Endothelial cell of umbilical vein (primary cell): ENCODE results near the gene SLC25A1. TPM values are rescaled to one million over a fixed set of nuclear protein-coding genes. Genes with fewer than 3 reads are reported as not detected.

Experiments used
- BruUV-seq: library from RNA; stranded (reverse); fragments of 400-500 nt; replicated peaks from 2 replicates; lab custom pipeline; 2021; lab: Mats Ljungman, UMichigan
- CTCF ChIA-PET: fragments of 300-600, 350-600 bp; sonication (Branson Sonifier 250); formaldehyde crosslinking; loops from one replicate; lab custom pipeline; 2021; ENCODE audit warnings: antibody characterized with exemption, inconsistent platforms; lab: Charles Lee
- POLR2A ChIA-PET: fragments of 300-600, 350-600 bp; sonication (Branson Sonifier 250); formaldehyde crosslinking; loops from one replicate; lab custom pipeline; 2021; ENCODE audit warnings: antibody characterized with exemption, inconsistent platforms; lab: Charles Lee
- DNase-seq: peaks from one replicate; pipeline ENCODE4 v3.0.0-alpha.2; 2011; ENCODE audit warnings: low read depth, low spot score
- FAIRE-seq: peaks from 2 replicates; lab custom pipeline; 2011; peaks lifted over from hg19 to GRCh38; lab: Jason Lieb, UNC
- H2AFZ ChIP-seq: 2 replicates; pipeline ENCODE4 v1.6.0; 2012; ENCODE audit warnings: low read depth, low read length, control low read depth, inconsistent platforms
- H3K27ac ChIP-seq: 2 replicates; pipeline ENCODE4 v1.5.1; 2011; ENCODE audit warnings: low read depth, mild to moderate bottlenecking, control low read depth, low read length, moderate library complexity; ENCODE audit not compliant: insufficient read depth
- H3K27me3 ChIP-seq, 2 experiments: 2 replicates each; pipeline versions ENCODE4 v1.6.0 to v1.6.1; 2011; ENCODE audit warnings: low read length in 2 of 2, mixed read lengths in 1 of 2; ENCODE audit not compliant: control insufficient read depth in 2 of 2, insufficient read depth in 2 of 2
- H3K36me3 ChIP-seq, 2 experiments: 2 replicates in 1 of 2; 3 replicates in 1 of 2; pipeline ENCODE4 v1.5.1; 2011; ENCODE audit warnings: low read length in 2 of 2, mild to moderate bottlenecking in 1 of 2, moderate library complexity in 1 of 2; ENCODE audit not compliant: control insufficient read depth in 2 of 2, insufficient read depth in 2 of 2; ENCODE audit errors: extremely low read depth in 1 of 2
- H3K4me1 ChIP-seq: 3 replicates; pipeline ENCODE4 v1.5.1; 2011; ENCODE audit warnings: mild to moderate bottlenecking, low read length; ENCODE audit not compliant: control insufficient read depth, insufficient read depth; ENCODE audit errors: extremely low read depth
- H3K4me2 ChIP-seq: 2 replicates; pipeline ENCODE4 v1.6.1; 2011; ENCODE audit warnings: low read length, control low read depth, mixed read lengths; ENCODE audit not compliant: insufficient read depth
- H3K4me3 ChIP-seq, 3 experiments: fragments of 200-600 bp in 1 of 3; sonication (generic), shearing (Covaris generic) in 1 of 3; replicated peaks in 1 of 3; 2 replicates each; pipeline ENCODE4 v1.5.1; 2011 to 2016; ENCODE audit warnings: control low read depth in 3 of 3, low read length in 3 of 3, mild to moderate bottlenecking in 2 of 3, inconsistent platforms in 1 of 3, low read depth in 1 of 3, moderate library complexity in 1 of 3; ENCODE audit not compliant: insufficient read depth in 1 of 3
- H3K79me2 ChIP-seq: 2 replicates; pipeline ENCODE4 v1.6.0; 2012; ENCODE audit warnings: low read length, inconsistent platforms; ENCODE audit not compliant: control insufficient read depth, insufficient read depth
- H3K9ac ChIP-seq: replicated peaks from 2 replicates; pipeline ENCODE3; 2011; ENCODE audit warnings: low read length, control low read depth; ENCODE audit not compliant: insufficient read depth; ENCODE audit errors: extremely low read depth
- H3K9me1 ChIP-seq: replicated peaks from 3 replicates; pipeline ENCODE4 v1.6.0; 2011; ENCODE audit warnings: mild to moderate bottlenecking, low read length; ENCODE audit not compliant: control insufficient read depth, insufficient read depth; ENCODE audit errors: extremely low read depth
- H3K9me3 ChIP-seq: replicated peaks from 2 replicates; pipeline ENCODE4 v1.5.1; 2012; ENCODE audit warnings: low read length, inconsistent platforms; ENCODE audit not compliant: control insufficient read depth, insufficient read depth
- H4K20me1 ChIP-seq: replicated peaks from 2 replicates; pipeline ENCODE3; 2011; ENCODE audit warnings: mild to moderate bottlenecking, low read length; ENCODE audit not compliant: control insufficient read depth, insufficient read depth; ENCODE audit errors: extremely low read depth
- EZH2 ChIP-seq: IDR thresholded peaks from 2 replicates; pipeline ENCODE4 v1.6.1; 2012; ENCODE audit warnings: borderline replicate concordance, low read depth, mild to moderate bottlenecking, moderate library complexity, low read length, inconsistent platforms; ENCODE audit not compliant: severe bottlenecking
- FOS ChIP-seq: IDR thresholded peaks from 2 replicates; pipeline ENCODE4 v1.6.1; 2011; ENCODE audit warnings: mild to moderate bottlenecking, low read length, moderate library complexity, borderline replicate concordance; ENCODE audit not compliant: insufficient read depth
- MAX ChIP-seq: IDR thresholded peaks from 2 replicates; pipeline ENCODE4 v1.6.1; 2011; ENCODE audit not compliant: insufficient read depth, insufficient read length
- MYC ChIP-seq: IDR thresholded peaks from one replicate; pipeline ENCODE4 v1.6.1; 2011; ENCODE audit warnings: mild to moderate bottlenecking, low read depth, low read length
- POLR2A ChIP-seq: IDR thresholded peaks from 2 replicates; pipeline ENCODE4 v1.6.1; 2012; ENCODE audit warnings: low read depth, mild to moderate bottlenecking, control low read depth, low read length
- POLR2AphosphoS5 ChIP-seq: IDR thresholded peaks from 2 replicates; pipeline ENCODE4 v1.6.1; 2012; ENCODE audit warnings: low read depth, mild to moderate bottlenecking, control low read depth, low read length, moderate library complexity; ENCODE audit not compliant: insufficient read depth
- dilution Hi-C: fragments of 300-500 bp; cut with MboI; formaldehyde crosslinking; loops from one replicate; pipeline ENCODE4 v1.15.0; 2019; ENCODE audit warnings: low sequenced_read_pairs; ENCODE audit not compliant: extremely low pct_ligation_motif_present
- intact Hi-C: fragments of 100-400 bp; cut with micrococcal nuclease; formaldehyde crosslinking; loops from one replicate; pipeline ENCODE4 v1.10.0; 2022
- polyA plus RNA-seq, 4 experiments: library from polyadenylated mRNA; depleted of rRNA in 3 of 4; stranded (reverse) in 3 of 4; unstranded in 1 of 4; fragments of >200 nt; gene quantifications; 2 replicates each; pipeline versions ENCODE4 v1.2.1 to v1.2.3, GENCODE V29; 2011 to 2012; ENCODE audit warnings: missing spikeins in 1 of 4
- total RNA-seq: library from RNA; stranded (reverse); gene quantifications from 2 replicates; pipeline ENCODE4 v1.2.3, GENCODE V29; 2021

The SLC25A1 gene
- total and polyA plus RNA-seq, 2 donors (not counting 3 experiments of a cell fraction or from before 2014, with no cell fraction given), result 80.0 to 94.5 TPM

GRCh38 chr22:19183216-19183615 lies 4.7 kb upstream of the SLC25A1 start:
- FAIRE-seq, result no peak

GRCh38 chr22:19182472-19183157 lies 4.1 kb upstream of the SLC25A1 start:
- CTCF ChIA-PET, result no interaction called here
- H3K79me2 ChIP-seq, result peaks cover 5% of the 10 kb centered on the region
- dilution Hi-C loops, result no loop called here
- POLR2A ChIA-PET, result no interaction called here
- DNase-seq, result no peak
- TF ChIP-seq MYC, result no peak
- TF ChIP-seq EZH2, result no peak
- FAIRE-seq, result no peak
- H3K4me3 ChIP-seq, result no peak overlapping the region
- no TSS peak for BruUV-seq
- H2AFZ ChIP-seq, result no peak overlapping the region
- H3K9me1 ChIP-seq, result no peaks in the 10 kb centered on the region
- no peak overlapping the region for H3K9ac ChIP-seq
- no peaks in the 10 kb centered on the region for H4K20me1 ChIP-seq
- no peak overlapping the region for H3K27ac ChIP-seq
- intact Hi-C loops, result no loop called here
- no peaks in the 10 kb centered on the region for H3K9me3 ChIP-seq
- H3K36me3 ChIP-seq, result no peaks in the 10 kb centered on the region
- no peak overlapping the region for H3K4me2 ChIP-seq
- no peaks in the 10 kb centered on the region for H3K27me3 ChIP-seq
- peaks cover 4% of the 10 kb centered on the region for H3K4me1 ChIP-seq

More at GRCh38 chr22:19183216-19183615, 4.7 kb upstream of the SLC25A1 start:
- Histone ChIP-seq H3K27ac (no peak overlapping the region), H3K36me3 (no peaks in the 10 kb centered on the region), H3K9ac (no peak overlapping the region), H3K9me1 (no peaks in the 10 kb centered on the region), H3K4me1 (peaks cover 3% of the 10 kb centered on the region), H3K9me3 (no peaks in the 10 kb centered on the region), H3K27me3 (no peaks in the 10 kb centered on the region), H2AFZ (no peak overlapping the region), H3K79me2 (no peaks in the 10 kb centered on the region), H4K20me1 (no peaks in the 10 kb centered on the region), H3K4me3 (no peak overlapping the region), H3K4me2 (no peak overlapping the region)
- DNase-seq, result no peak
- BruUV-seq, result no TSS peak
- no peak for TF ChIP-seq FOS
- TF ChIP-seq POLR2A, result no peak
- no peak for TF ChIP-seq POLR2AphosphoS5
- TF ChIP-seq MAX, result no peak
- ChIA-PET CTCF (no interaction called here), POLR2A (no interaction called here)
- intact Hi-C loops (no loop called here), dilution Hi-C loops (no loop called here)
